IPS-18c (cell line): Measurements from ENCODE around the gene RPL28.
A peak's percentile ranks its signal among the peaks of the same experiment; 100 is the strongest.

ENCODE experiments used
- H3K4me3 ChIP-seq: 2 replicates; pipeline ENCODE4 v1.7.0; 2013; ENCODE audit warnings: low read depth, mild to moderate bottlenecking, low read length, moderate library complexity; ENCODE audit not compliant: insufficient read depth
- H3K9me3 ChIP-seq: one replicate; pipeline ENCODE4 v1.6.1; 2013; ENCODE audit warnings: mild to moderate bottlenecking, low read length, moderate library complexity; ENCODE audit not compliant: control insufficient read depth, insufficient read depth

RPL28 gene

GRCh38 chr19:55432241-55432959, 46.7 kb downstream of the RPL28 start:
- Histone ChIP-seq H3K4me3 (no peak overlapping the region), H3K9me3 (peaks cover 2% of the 10 kb centered on the region)

GRCh38 chr19:55433292-55433691, 47.6 kb downstream of the RPL28 start:
- peaks cover 2% of the 10 kb centered on the region for H3K9me3 ChIP-seq
- H3K4me3 ChIP-seq, result no peak overlapping the region

- H3K9me3 ChIP-seq, result peaks cover 2% of the 10 kb centered on the region
These were observed 48.7 kb downstream of the RPL28 start for GRCh38 chr19:55434356-55434919.

GRCh38 chr19:55435020-55435419, 49.3 kb downstream of the RPL28 start:
- Histone ChIP-seq H3K9me3 (peaks cover 2% of the 10 kb centered on the region), H3K4me3 (no peak overlapping the region)

More at GRCh38 chr19:55434356-55434919, 48.7 kb downstream of the RPL28 start:
- H3K4me3 ChIP-seq, result no peak overlapping the region

GRCh38 chr19:55436847-55437246, 51.1 kb downstream of the RPL28 start:
- Histone ChIP-seq H3K4me3 (no peak overlapping the region), H3K9me3 (peaks cover 2% of the 10 kb centered on the region)

GRCh38 chr19:55437410-55437809, 51.7 kb downstream of the RPL28 start:
- Histone ChIP-seq H3K4me3 (no peak overlapping the region; the same call in 1 of the 2 replicates), H3K9me3 (peaks cover 2% of the 10 kb centered on the region)

- Histone ChIP-seq H3K4me3 (no peak overlapping the region), H3K9me3 (no peaks in the 10 kb centered on the region)
These were observed 53.3 kb downstream of the RPL28 start for GRCh38 chr19:55439052-55439451.

- Histone ChIP-seq H3K9me3 (no peaks in the 10 kb centered on the region), H3K4me3 (peak overlapping the region; percentile 72)
These were observed 54.8 kb downstream of the RPL28 start for GRCh38 chr19:55440411-55441105.

- peak overlapping the region; percentile 72 for H3K4me3 ChIP-seq
These were observed 55.6 kb downstream of the RPL28 start for GRCh38 chr19:55441319-55441691.

GRCh38 chr19:55441692-55442321, 56.1 kb downstream of the RPL28 start:
- peak overlapping the region; percentile 72 for H3K4me3 ChIP-seq
- no peaks in the 10 kb centered on the region for H3K9me3 ChIP-seq

More at GRCh38 chr19:55441319-55441691, 55.6 kb downstream of the RPL28 start:
- H3K9me3 ChIP-seq, result no peaks in the 10 kb centered on the region

GRCh38 chr19:55442372-55442961, 56.7 kb downstream of the RPL28 start:
- peak overlapping the region; percentile 36 for H3K4me3 ChIP-seq
- H3K9me3 ChIP-seq, result no peaks in the 10 kb centered on the region

- H3K4me3 ChIP-seq, result peak within 1 kb of the TSS; percentile 36
These were observed 57.5 kb downstream of the RPL28 start, which contains the start of gene SHISA7 for GRCh38 chr19:55443045-55443823. TSS of gene SHISA7 (minus strand) at chr19:55443300. CDS start at chr19:55442863, 437 bp downstream.

GRCh38 chr19:55443824-55444480, 58.2 kb downstream of the RPL28 start:
- Histone ChIP-seq H3K4me3 (no peak overlapping the region), H3K9me3 (no peaks in the 10 kb centered on the region)

More at GRCh38 chr19:55443045-55443823, 57.5 kb downstream of the RPL28 start, which contains the start of gene SHISA7:
- no peaks in the 10 kb centered on the region for H3K9me3 ChIP-seq

GRCh38 chr19:55444646-55445045, 58.9 kb downstream of the RPL28 start:
- Histone ChIP-seq H3K4me3 (no peak overlapping the region), H3K9me3 (no peaks in the 10 kb centered on the region)

- no peak overlapping the region for H3K4me3 ChIP-seq
- no peaks in the 10 kb centered on the region for H3K9me3 ChIP-seq
These were observed 60.3 kb downstream of the RPL28 start for GRCh38 chr19:55446060-55446459.
